Heart right ventricle (tissue), 16 donors: ENCODE data around the gene ADPRH. TPM values are rescaled to one million over a fixed set of nuclear protein-coding genes. Genes with fewer than 3 reads are reported as not detected.

Experiments
- ATAC-seq, 8 donors: fragments of 200-7000 bp; cut with Tn5 transposase; one replicate each; pipeline ENCODE4 v1.9.1; 2020; ENCODE audit warnings: mild to moderate bottlenecking in 8 of 8, moderate library complexity in 8 of 8, moderate number of reproducible peaks in 1 of 8
- DNase-seq, 2 donors: peaks; one replicate each; pipeline ENCODE4 v3.0.0-alpha.2; 2020
- H3K27ac ChIP-seq, 10 donors: fragments of 200-600 bp; sonication (generic) in 2 of 10; one replicate each; pipeline versions ENCODE4 v1.5.0 to v1.8.0; 2020 to 2022; ENCODE audit warnings: mild to moderate bottlenecking in 3 of 10
- H3K27me3 ChIP-seq, 7 donors: fragments of 200-600 bp; one replicate each; pipeline ENCODE4 v1.8.0; 2021 to 2022; ENCODE audit warnings: mild to moderate bottlenecking in 2 of 7
- H3K36me3 ChIP-seq, 9 donors: fragments of 200-600 bp; sonication (generic) in 1 of 9; one replicate each; pipeline versions ENCODE4 v1.5.0 to v1.8.0; 2020 to 2022; ENCODE audit warnings: mild to moderate bottlenecking in 2 of 9
- H3K4me1 ChIP-seq, 9 donors: fragments of 200-600 bp; sonication (generic) in 1 of 9; one replicate each; pipeline versions ENCODE4 v1.5.0 to v1.8.0; 2020 to 2022; ENCODE audit warnings: mild to moderate bottlenecking in 4 of 9
- H3K4me3 ChIP-seq, 10 donors: fragments of 200-600 bp; sonication (generic) in 2 of 10; one replicate each; pipeline versions ENCODE4 v1.5.0 to v1.8.0; 2020 to 2022; ENCODE audit warnings: mild to moderate bottlenecking in 7 of 10, moderate library complexity in 2 of 10
- H3K9me3 ChIP-seq, 11 donors: fragments of 200-600 bp in 10 of 11; sonication (generic) in 2 of 11; one replicate each; pipeline versions ENCODE4 v1.5.0 to v1.8.0; 2013 to 2022; ENCODE audit warnings: mild to moderate bottlenecking in 2 of 11, control low read depth in 1 of 11, moderate library complexity in 1 of 11
- WGBS, 2 donors: extraction: QIAGEN DNeasy Blood & Tissue Kit; methylation state at CpG; one replicate each; pipeline ENCODE4 v1.1.7; 2013; ENCODE audit warnings: inconsistent platforms in 1 of 2; 5-methylcytosine and 5-hydroxymethylcytosine counted together
- intact Hi-C, 10 donors: fragments of 100-400 bp; cut with DNase I; formaldehyde crosslinking; loops; one replicate each; pipeline versions ENCODE4 v1.11.1 to v1.14.2; 2022
- polyA plus RNA-seq, 2 donors: library from polyadenylated mRNA; stranded (reverse); fragments of 200-250 nt; gene quantifications; one replicate each; pipeline ENCODE4 v1.2.3, GENCODE V29; 2013
- total RNA-seq, 10 donors: library from RNA; stranded (reverse); fragmentation: NEBNext Ultra II Directional in 3 of 10; extraction: Animal tissue kit (Norgen Biotek cat#: 25700) in 3 of 10; gene quantifications; one replicate each; pipeline versions ENCODE4 v1.2.1 to v1.2.4, GENCODE V29; 2021 to 2023
- TF ChIP-seq, protein P1 (sequence below), 9 donors: fragments of 200-600 bp; sonication (generic) in 2 of 9; IDR thresholded peaks; one replicate each; pipeline versions ENCODE4 v1.5.0 to v1.8.0; 2021 to 2022; ENCODE audit warnings: antibody characterized with exemption in 9 of 9, mild to moderate bottlenecking in 5 of 9, moderate library complexity in 1 of 9
- donor health status: Arrhythmogenic right ventricular cardiomyopathy.
- donor health status: ischemic (EF 13 %, LVEDD 7.1; RV severe dilation, severe dysfunction).
- donor health status: healthy with polysubstance abuse.
- donor health status: DM: no; HTN: yes; CAD: no.
- donor health status: DM: no; HTN: no; CAD: no.
- donor health status: ischemic (EF 25% LVEDD 6.9; RV normal size, moderate dysfunction).
- donor health status: ischemic (EF 25% LVEDD 5.7; RV mildly dilated, moderate dysfunction).
- donor health status: healthy.
- donor health status: DM: yes; HTN: yes; CAD: no.
- donor health status: Ischemic cardiomyopathy.
- donor health status: ischemic (EF 35%, LVEDD 5.7; RV mildly dilated, moderate dysfunction).
- donor health status: nonischemic (EF 11% LVEDD 7.7; RV severe dilation, severe dysfunction).
- donor health status: DM: yes; HTN: yes; CAD: no.
- donor health status: PGD.
- donor health status: ischemic (EF 29% LVEDD 5.4; RV normal size, mild dysfunction).
- donor health status: nonischemic (EF 23%, LVEDD 6.1; RV moderate dilation, normal function).

Gene ADPRH
- total and polyA plus RNA-seq, 12 donors: 5.6 to 16.9 (median 10.5) TPM

DNA sequence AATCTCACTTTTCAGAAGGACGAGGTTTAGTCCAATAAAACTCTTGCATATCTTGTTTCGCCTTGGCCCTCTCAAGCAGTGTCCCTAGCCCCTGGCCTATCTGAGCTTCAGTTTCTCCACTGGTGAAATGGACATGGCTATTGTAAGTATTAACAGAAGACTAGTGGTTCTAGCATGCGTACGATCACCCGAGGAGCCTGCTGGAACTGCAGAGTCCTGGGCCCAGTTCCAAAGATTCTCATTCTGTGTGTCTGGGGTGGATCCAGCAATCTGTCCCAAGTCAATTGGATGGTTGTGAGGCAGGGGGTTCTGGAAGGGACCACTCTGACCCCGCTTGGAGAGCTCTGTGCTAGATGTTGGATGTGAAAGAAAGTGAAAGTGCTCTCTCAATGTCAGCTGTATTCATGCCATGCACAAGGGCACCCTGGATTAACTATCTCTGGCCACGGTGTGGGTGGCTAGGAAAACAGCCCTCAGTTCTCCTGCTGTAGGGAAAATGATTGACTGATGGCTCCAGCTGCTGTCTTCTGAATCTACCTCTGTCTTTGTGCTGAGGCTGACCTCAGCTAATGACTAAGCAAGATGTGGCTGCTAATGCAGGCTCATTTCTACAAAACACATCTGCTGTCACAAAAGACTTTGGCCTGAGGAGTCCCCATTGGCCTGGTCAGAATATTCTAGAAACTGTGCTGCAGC lies 16.5 kb downstream of the ADPRH start:
- intact Hi-C loops: loop anchor here in 8 of 10 donors (2.0 to 10.0 kb wide), 7 partner anchors 15 to 87 kb away; partner anchors contain the start of gene COX17 (in 2 of the 8)

DNA sequence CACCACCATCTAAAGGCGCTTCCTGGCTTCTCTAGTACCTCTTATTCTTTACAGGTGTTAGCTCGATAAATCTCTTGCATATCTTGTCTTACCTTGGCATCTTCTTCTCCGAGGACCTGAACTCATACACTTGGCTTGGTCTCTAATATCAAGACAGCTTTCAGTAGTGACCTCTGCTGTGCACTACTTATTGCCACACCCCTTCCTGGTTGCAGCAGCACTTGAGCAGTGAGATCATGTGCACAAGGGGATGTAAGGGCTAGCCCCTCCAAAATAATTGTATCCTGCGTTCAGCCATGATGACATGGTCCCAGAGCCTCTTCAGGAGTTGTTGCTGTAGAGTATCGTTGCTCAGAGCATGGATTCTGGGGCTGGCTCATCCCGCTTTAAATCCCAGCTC lies 17.1 kb downstream of the ADPRH start:
- peak overlapping the region in 9 of 10 donors; percentile 65 to 90 (median 80) for H3K27ac ChIP-seq

More for the DNA sequence above, 16.5 kb downstream of the ADPRH start:
- ATAC-seq (peak; percentile 30 to 60 (median 48)), DNase-seq (no peak)
- H3K27ac ChIP-seq: peak overlapping the region in 9 of 10 donors; percentile 54 to 90 (median 75)
- TF ChIP-seq, protein P1, sequence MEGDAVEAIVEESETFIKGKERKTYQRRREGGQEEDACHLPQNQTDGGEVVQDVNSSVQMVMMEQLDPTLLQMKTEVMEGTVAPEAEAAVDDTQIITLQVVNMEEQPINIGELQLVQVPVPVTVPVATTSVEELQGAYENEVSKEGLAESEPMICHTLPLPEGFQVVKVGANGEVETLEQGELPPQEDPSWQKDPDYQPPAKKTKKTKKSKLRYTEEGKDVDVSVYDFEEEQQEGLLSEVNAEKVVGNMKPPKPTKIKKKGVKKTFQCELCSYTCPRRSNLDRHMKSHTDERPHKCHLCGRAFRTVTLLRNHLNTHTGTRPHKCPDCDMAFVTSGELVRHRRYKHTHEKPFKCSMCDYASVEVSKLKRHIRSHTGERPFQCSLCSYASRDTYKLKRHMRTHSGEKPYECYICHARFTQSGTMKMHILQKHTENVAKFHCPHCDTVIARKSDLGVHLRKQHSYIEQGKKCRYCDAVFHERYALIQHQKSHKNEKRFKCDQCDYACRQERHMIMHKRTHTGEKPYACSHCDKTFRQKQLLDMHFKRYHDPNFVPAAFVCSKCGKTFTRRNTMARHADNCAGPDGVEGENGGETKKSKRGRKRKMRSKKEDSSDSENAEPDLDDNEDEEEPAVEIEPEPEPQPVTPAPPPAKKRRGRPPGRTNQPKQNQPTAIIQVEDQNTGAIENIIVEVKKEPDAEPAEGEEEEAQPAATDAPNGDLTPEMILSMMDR (IDR thresholded peaks at IDR 0.05): no peak
- peak overlapping the region in 9 of 10 donors; percentile 6 to 39 (median 29) for H3K4me3 ChIP-seq
- peaks cover 6 to 57% (median 47%) of the 10 kb centered on the region in 9 donors for H3K4me1 ChIP-seq
- H3K9me3 ChIP-seq: peaks cover 0 to 2% (median 0%) of the 10 kb centered on the region in 11 donors
- 47 to 54% methylated on average over 7 of the region's 7 CpGs for WGBS, 2 donors
- no peaks in the 10 kb centered on the region for H3K36me3 ChIP-seq
- no peaks in the 10 kb centered on the region for H3K27me3 ChIP-seq

GRCh38 chr3:119597548-119598288 lies 18.4 kb downstream of the ADPRH start, which contains the start of gene PLA1A:
TSS of gene PLA1A (plus strand) at chr3:119597885. CDS start at chr3:119597914, 29 bp downstream.
- peak within 1 kb of the TSS; percentile 50 to 90 (median 78) for H3K27ac ChIP-seq
- H3K4me3 ChIP-seq: no peak within 1 kb of the TSS
- TF ChIP-seq, protein P1 (IDR thresholded peaks at IDR 0.05): no peak
- no peaks in the 10 kb centered on the region for H3K27me3 ChIP-seq
- intact Hi-C loops: loop anchor here in 8 of 10 donors (2.0 to 10.0 kb wide), 7 partner anchors 17 to 85 kb away; partner anchors contain the start of gene COX17 (in 2 of the 8)
- H3K4me1 ChIP-seq: peaks cover 6 to 72% (median 55%) of the 10 kb centered on the region in 9 donors
- no peaks in the 10 kb centered on the region for H3K36me3 ChIP-seq
- H3K9me3 ChIP-seq: no peaks in the 10 kb centered on the region
- 60 to 62% methylated on average over 7 of the region's 7 CpGs for WGBS, 2 donors
- peak in 6 of 8 donors; percentile 41 to 82 (median 58) for ATAC-seq
- DNase-seq: peak in 1 of 2 donors; percentile 38

More for the DNA sequence above, 17.1 kb downstream of the ADPRH start:
- Histone ChIP-seq H3K36me3 (no peaks in the 10 kb centered on the region), H3K4me1 (peaks cover 6 to 64% (median 52%) of the 10 kb centered on the region in 9 donors), H3K4me3 (peak overlapping the region in 1 of 10 donors; percentile 37), H3K9me3 (no peaks in the 10 kb centered on the region), H3K27me3 (no peaks in the 10 kb centered on the region)
- WGBS, 2 donors: 85 to 89% methylated on average over 6 of the region's 6 CpGs
- DNase-seq (no peak), ATAC-seq (peak in 5 of 8 donors; percentile 18 to 39 (median 23))
- TF ChIP-seq, protein P1 (IDR thresholded peaks at IDR 0.05): no peak
- intact Hi-C loops: loop anchor here in 8 of 10 donors (2.0 to 10.0 kb wide), 7 partner anchors 16 to 86 kb away; partner anchors contain the start of gene COX17 (in 2 of the 8)
